Measurements from ENCODE around the gene CATSPER3.

CATSPER3 gene

GRCh38 chr5:135041145-135041587 is 73.5 kb downstream of the CATSPER3 start:
- no peak for DNase-seq (ENCODE audit: low read depth)

- DNase-seq (ENCODE audit: low read depth), result no peak
Observed at GRCh38 chr5:135041726-135042125, 74.0 kb downstream of the CATSPER3 start.

GRCh38 chr5:135042595-135042994 is 74.9 kb downstream of the CATSPER3 start:
- DNase-seq (ENCODE audit: low read depth), result no peak

GRCh38 chr5:135045488-135045887 is 77.8 kb downstream of the CATSPER3 start:
- DNase-seq (ENCODE audit: low read depth), result no peak

GRCh38 chr5:135046661-135047346 is 79.1 kb downstream of the CATSPER3 start:
- DNase-seq (ENCODE audit: low read depth), result no peak

GRCh38 chr5:135047347-135047695 is 79.6 kb downstream of the CATSPER3 start:
- no peak for DNase-seq (ENCODE audit: low read depth)

- no peak for DNase-seq (ENCODE audit: low read depth)
Observed at GRCh38 chr5:135048286-135048685, 80.6 kb downstream of the CATSPER3 start.

GRCh38 chr5:135048930-135049329 is 81.2 kb downstream of the CATSPER3 start:
- no peak for DNase-seq (ENCODE audit: low read depth)

- no peak for DNase-seq (ENCODE audit: low read depth)
Observed at GRCh38 chr5:135050244-135050767, 82.6 kb downstream of the CATSPER3 start.

- no peak for DNase-seq (ENCODE audit: low read depth)
Observed at GRCh38 chr5:135051399-135051798, 83.7 kb downstream of the CATSPER3 start.

GRCh38 chr5:135051872-135052271 is 84.2 kb downstream of the CATSPER3 start:
- DNase-seq (ENCODE audit: low read depth), result no peak

GRCh38 chr5:135052511-135053145 is 84.9 kb downstream of the CATSPER3 start:
- no peak for DNase-seq (ENCODE audit: low read depth)

GRCh38 chr5:135053278-135053677 is 85.6 kb downstream of the CATSPER3 start:
- no peak for DNase-seq (ENCODE audit: low read depth)

GRCh38 chr5:135053989-135054388 is 86.3 kb downstream of the CATSPER3 start:
- no peak for DNase-seq (ENCODE audit: low read depth)

- DNase-seq (ENCODE audit: low read depth), result no peak
Observed at GRCh38 chr5:135054546-135054945, 86.8 kb downstream of the CATSPER3 start.

GRCh38 chr5:135055396-135055795 is 87.7 kb downstream of the CATSPER3 start:
- no peak for DNase-seq (ENCODE audit: low read depth)

- DNase-seq (ENCODE audit: low read depth), result no peak
Observed at GRCh38 chr5:135056316-135057030, 88.8 kb downstream of the CATSPER3 start.

GRCh38 chr5:135057233-135057632 is 89.5 kb downstream of the CATSPER3 start:
- DNase-seq (ENCODE audit: low read depth), result no peak

GRCh38 chr5:135058331-135058732 is 90.6 kb downstream of the CATSPER3 start:
- DNase-seq (ENCODE audit: low read depth), result no peak

GRCh38 chr5:135059000-135059923 is 91.6 kb downstream of the CATSPER3 start:
- no peak for DNase-seq (ENCODE audit: low read depth)

- no peak for DNase-seq (ENCODE audit: low read depth)
Observed at GRCh38 chr5:135060021-135060420, 92.3 kb downstream of the CATSPER3 start.

GRCh38 chr5:135061001-135061400 is 93.3 kb downstream of the CATSPER3 start:
- no peak for DNase-seq (ENCODE audit: low read depth)
